HG03565 (cell line): ENCODE results near the gene OR4D10.

Experiments
- ATAC-seq: cut with Tn5 transposase; IDR thresholded peaks from one replicate; pipeline ENCODE4 v1.9.1; 2021; ENCODE audit warnings: mild to moderate bottlenecking, moderate library complexity; ENCODE audit not compliant: unreplicated experiment

The OR4D10 gene

GRCh38 chr11:59520741-59521140 is 47.6 kb downstream of the OR4D10 start:
- no peak for ATAC-seq

DNA sequence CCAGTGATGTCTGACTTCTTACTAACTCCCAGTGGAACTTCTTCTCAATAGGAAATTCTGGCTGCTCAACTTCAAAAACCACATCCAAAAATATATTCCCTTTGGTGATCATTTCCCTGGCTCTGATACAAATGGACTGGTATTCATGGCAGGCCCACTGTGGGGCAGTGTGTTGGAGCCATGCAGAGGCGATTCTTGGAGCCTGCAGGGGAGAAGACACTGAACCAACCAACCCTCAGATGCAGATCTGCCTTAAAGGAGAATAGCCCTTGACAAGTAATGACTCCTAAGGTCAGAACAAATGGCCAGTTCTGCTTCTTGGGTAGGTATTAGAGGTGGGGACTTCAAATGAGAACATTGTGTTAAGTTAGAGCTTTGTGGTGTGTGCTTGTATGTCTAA is 50.4 kb downstream of the OR4D10 start:
- no peak for ATAC-seq

GRCh38 chr11:59528711-59529110 is 55.6 kb downstream of the OR4D10 start:
- no peak for ATAC-seq
